Measurements from ENCODE around the gene STK32C.

- TF ChIP-seq, protein P1, sequence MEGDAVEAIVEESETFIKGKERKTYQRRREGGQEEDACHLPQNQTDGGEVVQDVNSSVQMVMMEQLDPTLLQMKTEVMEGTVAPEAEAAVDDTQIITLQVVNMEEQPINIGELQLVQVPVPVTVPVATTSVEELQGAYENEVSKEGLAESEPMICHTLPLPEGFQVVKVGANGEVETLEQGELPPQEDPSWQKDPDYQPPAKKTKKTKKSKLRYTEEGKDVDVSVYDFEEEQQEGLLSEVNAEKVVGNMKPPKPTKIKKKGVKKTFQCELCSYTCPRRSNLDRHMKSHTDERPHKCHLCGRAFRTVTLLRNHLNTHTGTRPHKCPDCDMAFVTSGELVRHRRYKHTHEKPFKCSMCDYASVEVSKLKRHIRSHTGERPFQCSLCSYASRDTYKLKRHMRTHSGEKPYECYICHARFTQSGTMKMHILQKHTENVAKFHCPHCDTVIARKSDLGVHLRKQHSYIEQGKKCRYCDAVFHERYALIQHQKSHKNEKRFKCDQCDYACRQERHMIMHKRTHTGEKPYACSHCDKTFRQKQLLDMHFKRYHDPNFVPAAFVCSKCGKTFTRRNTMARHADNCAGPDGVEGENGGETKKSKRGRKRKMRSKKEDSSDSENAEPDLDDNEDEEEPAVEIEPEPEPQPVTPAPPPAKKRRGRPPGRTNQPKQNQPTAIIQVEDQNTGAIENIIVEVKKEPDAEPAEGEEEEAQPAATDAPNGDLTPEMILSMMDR (IDR thresholded peaks at IDR 0.05): no peak
- TF ChIP-seq POLR2A (IDR thresholded peaks at IDR 0.05): no peak
Observed at GRCh38 chr10:132263866-132264265, 43.9 kb downstream of the STK32C start.

All from tibial nerve (tissue), 3 donors.